HepG2 (cell line): ENCODE data around the gene GDF15. TPM values are rescaled to one million over a fixed set of nuclear protein-coding genes. Genes with fewer than 3 reads are reported as not detected.

Experiments
- AHR ChIP-seq: IDR thresholded peaks from 2 replicates; pipeline ENCODE4 v1.6.1; 2018; ENCODE audit warnings: missing genetic modification reagents, missing compliant biosample characterization
- CREB1 ChIP-seq, 2 experiments: fragments of 450-650 bp in 1 of 2; IDR thresholded peaks; 2 replicates each; pipeline ENCODE4 v1.6.1; 2016 to 2017; ENCODE audit warnings: control low read depth in 1 of 2, mild to moderate bottlenecking in 1 of 2, missing compliant biosample characterization in 1 of 2, missing genetic modification characterization in 1 of 2
- DZIP1 ChIP-seq: sonication (generic); formaldehyde crosslinking; IDR thresholded peaks from 2 replicates; pipeline ENCODE4 v1.5.0; 2020; ENCODE audit warnings: mild to moderate bottlenecking, missing genetic modification reagents
- IRF2 ChIP-seq: IDR thresholded peaks from 2 replicates; pipeline ENCODE4 v1.6.1; 2018; ENCODE audit warnings: missing genetic modification reagents, missing compliant biosample characterization
- KLF11 ChIP-seq: IDR thresholded peaks from 2 replicates; pipeline ENCODE4 v1.6.1; 2016; ENCODE audit warnings: missing compliant biosample characterization
- MEF2D ChIP-seq: sonication (generic); formaldehyde crosslinking; IDR thresholded peaks from 2 replicates; pipeline ENCODE4 v1.5.1; 2020; ENCODE audit warnings: mild to moderate bottlenecking, missing genetic modification reagents
- MTF1 ChIP-seq: sonication (generic); formaldehyde crosslinking; IDR thresholded peaks from 2 replicates; pipeline ENCODE4 v1.5.0; 2020; ENCODE audit warnings: missing genetic modification reagents
- ZMAT3 ChIP-seq: sonication (generic); formaldehyde crosslinking; conservative IDR thresholded peaks from 2 replicates; pipeline ENCODE4 v1.7.0; 2021; ENCODE audit warnings: missing genetic modification reagents
- ZNF251 ChIP-seq: sonication (generic); formaldehyde crosslinking; IDR thresholded peaks from 2 replicates; pipeline ENCODE4 v1.9.0; 2021; ENCODE audit warnings: mild to moderate bottlenecking, missing genetic modification reagents
- ZNF264 ChIP-seq: sonication (generic); formaldehyde crosslinking; IDR thresholded peaks from 2 replicates; pipeline ENCODE4 v1.4.0; 2020; ENCODE audit warnings: missing genetic modification reagents
- ZNF350 ChIP-seq: sonication (generic); formaldehyde crosslinking; IDR thresholded peaks from 2 replicates; pipeline ENCODE4 v1.4.0; 2020; ENCODE audit warnings: mild to moderate bottlenecking, low read depth, missing genetic modification reagents, borderline replicate concordance
- ZNF367 ChIP-seq: sonication (generic); formaldehyde crosslinking; IDR thresholded peaks from 2 replicates; pipeline ENCODE4 v1.4.0; 2020; ENCODE audit warnings: missing genetic modification reagents, borderline replicate concordance
- ZNF552 ChIP-seq: sonication (generic); formaldehyde crosslinking; IDR thresholded peaks from 2 replicates; pipeline ENCODE4 v1.9.0; 2022; ENCODE audit warnings: missing genetic modification reagents, mild to moderate bottlenecking, borderline replicate concordance
- ZNF569 ChIP-seq: sonication (generic); formaldehyde crosslinking; IDR thresholded peaks from 2 replicates; pipeline ENCODE4 v1.5.0; 2020; ENCODE audit warnings: mild to moderate bottlenecking, missing genetic modification reagents, moderate library complexity, borderline replicate concordance
- ZNF646 ChIP-seq: sonication (generic); formaldehyde crosslinking; IDR thresholded peaks from 2 replicates; pipeline ENCODE4 v1.9.0; 2021; ENCODE audit warnings: mild to moderate bottlenecking, missing genetic modification reagents
- ZSCAN31 ChIP-seq: sonication (generic); formaldehyde crosslinking; IDR thresholded peaks from 2 replicates; pipeline ENCODE4 v1.5.0; 2020; ENCODE audit warnings: low read depth, mild to moderate bottlenecking, missing genetic modification reagents
- polyA plus RNA-seq, 8 experiments: library from polyadenylated mRNA; depleted of rRNA in 3 of 8; stranded (reverse) in 7 of 8; unstranded in 1 of 8; fragments of >200 nt; fragmentation: Illumina TruSeq in 4 of 8; extraction: Trizol in 4 of 8; gene quantifications; 2 replicates each; pipeline versions ENCODE4 v1.2.1 to v1.2.3, GENCODE V29; 2011 to 2016; ENCODE audit warnings: low read depth in 4 of 8, missing spikeins in 1 of 8, mixed read lengths in 1 of 8; ENCODE audit not compliant: insufficient read depth in 1 of 8
- total RNA-seq, 5 experiments: library from RNA; depleted of rRNA; stranded (reverse); fragments of >200 nt; fragmentation: Illumina TruSeq; extraction: Trizol; gene quantifications; 2 replicates each; pipeline ENCODE4 v1.2.3, GENCODE V29; 2016; ENCODE audit warnings: low read depth in 1 of 5

GDF15 gene
- total and polyA plus RNA-seq, 2 of the 13 experiments (the other 11 are each of a cell fraction or from before 2014, with no cell fraction given), result 146 to 422 TPM

GRCh38 chr19:18385675-18386542 lies at the start of gene GDF15 (continued):
- TF ChIP-seq ZMAT3 (CRISPR knock-in tag), result peak; percentile 85; the same call in 1 of the 2 replicates
- TF ChIP-seq ZSCAN31 (CRISPR knock-in tag), result 0 out of 2 replicates have a peak, but pooled peaks have one; percentile 30
- TF ChIP-seq IRF2 (CRISPR knock-in tag), result peak; percentile 89
- peak; percentile 46; the same call in 1 of the 2 replicates for TF ChIP-seq MEF2D
- no peak for TF ChIP-seq KLF11
- TF ChIP-seq AHR (CRISPR knock-in tag), result no peak
- no peak for TF ChIP-seq ZNF569 (CRISPR knock-in tag)
- TF ChIP-seq DZIP1, result no peak; the same call in 1 of the 2 replicates
- no peak; the same call in 1 of the 2 replicates for TF ChIP-seq ZNF552
- TF ChIP-seq ZNF251 (CRISPR knock-in tag), result peak; percentile 69; the same call in 1 of the 2 replicates
- peak; percentile 83; the same call in 1 of the 2 replicates for TF ChIP-seq MTF1 (CRISPR knock-in tag)
- peak; percentile 91 for TF ChIP-seq ZNF264
- TF ChIP-seq ZNF367 (CRISPR knock-in tag), result peak; percentile 94
- peak; percentile 95 for TF ChIP-seq ZNF350 (CRISPR knock-in tag)
- no peak for TF ChIP-seq ZNF646 (CRISPR knock-in tag)
- 0 out of 2 replicates have a peak, but pooled peaks have one; percentile 16 for TF ChIP-seq CREB1 (IDR thresholded peaks at IDR 0.05)
- TF ChIP-seq CREB1 (CRISPR knock-in tag; IDR thresholded peaks at IDR 0.05), result peak; percentile 67
